HTR-8/SVneo (cell line): ENCODE measurements around the gene DTX1.
A peak's percentile ranks its signal among the peaks of the same experiment; 100 is the strongest.

Source experiments
- DNase-seq: peaks from one replicate; pipeline ENCODE4 v3.0.0; 2011; ENCODE audit warnings: low spot score, mixed read lengths; ENCODE audit not compliant: insufficient read length
- FAIRE-seq: peaks from 2 replicates; lab custom pipeline; 2011; peaks lifted over from hg19 to GRCh38; lab: Jason Lieb, UNC

The DTX1 gene

GRCh38 chr12:113054948-113055486, 1.5 kb upstream of the DTX1 start:
- FAIRE-seq (no peak), DNase-seq (no peak)

GRCh38 chr12:113055594-113056380, 743 bp upstream of the DTX1 start:
- FAIRE-seq (no peak), DNase-seq (no peak)

DNA sequence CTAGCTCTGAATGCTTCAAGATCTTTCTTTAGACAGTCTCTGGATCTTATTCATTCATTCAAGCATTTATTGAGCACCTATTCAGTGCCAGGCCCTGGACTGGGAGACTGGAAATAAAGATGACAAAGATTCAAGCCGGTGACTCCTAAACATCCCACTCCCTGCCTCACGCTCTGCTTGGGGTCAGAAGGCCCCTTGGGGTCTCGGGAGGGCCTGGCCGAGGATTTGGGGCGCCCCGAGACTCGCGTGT, 224 bp upstream of the DTX1 start:
- DNase-seq (no peak), FAIRE-seq (no peak)

DNA sequence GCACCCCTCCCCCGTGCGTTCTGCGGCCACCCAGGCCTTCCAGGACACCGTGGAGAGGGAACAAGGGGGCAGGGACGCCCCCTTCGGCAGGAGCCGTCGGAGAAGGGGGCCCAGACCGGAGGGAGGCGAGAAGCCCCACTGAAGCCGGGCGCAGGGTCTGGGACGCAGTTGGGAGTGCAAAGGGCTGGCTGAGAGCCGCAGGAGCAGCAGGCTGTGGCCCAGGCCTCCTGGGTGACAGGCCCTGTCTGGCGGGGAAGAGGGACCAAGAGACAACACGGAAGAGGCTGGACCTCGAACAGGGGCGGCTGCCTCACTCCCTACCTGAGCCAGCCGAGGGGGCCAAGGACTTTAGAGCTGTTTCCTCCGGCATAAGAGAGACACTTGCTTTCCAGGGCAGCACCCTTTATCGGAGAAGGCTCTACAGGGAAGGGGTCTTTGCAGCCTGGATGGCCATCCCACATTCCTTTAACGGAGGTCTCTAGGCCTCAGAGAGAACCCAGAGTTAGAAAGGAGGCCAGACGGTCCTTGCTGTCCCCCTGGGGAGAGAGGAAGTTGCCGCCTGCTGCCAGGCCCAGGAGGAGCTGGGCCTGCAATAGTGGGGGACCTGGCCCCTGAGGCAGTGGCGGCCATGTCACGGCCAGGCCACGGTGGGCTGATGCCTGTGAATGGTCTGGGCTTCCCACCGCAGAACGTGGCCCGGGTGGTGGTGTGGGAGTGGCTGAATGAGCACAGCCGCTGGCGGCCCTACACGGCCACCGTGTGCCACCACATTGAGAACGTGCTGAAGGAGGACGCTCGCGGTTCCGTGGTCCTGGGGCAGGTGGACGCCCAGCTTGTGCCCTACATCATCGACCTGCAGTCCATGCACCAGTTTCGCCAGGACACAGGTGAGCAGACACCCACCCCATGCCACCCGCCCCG, 1.3 kb downstream of the DTX1 start:
- FAIRE-seq (no peak), DNase-seq (no peak)

- FAIRE-seq = no peak
Observed at GRCh38 chr12:113058553-113058952, 2.0 kb downstream of the DTX1 start.

GRCh38 chr12:113059071-113059595, 2.6 kb downstream of the DTX1 start:
- FAIRE-seq (peak; percentile 62), DNase-seq (no peak)

More at GRCh38 chr12:113058553-113058952, 2.0 kb downstream of the DTX1 start:
- DNase-seq = no peak

DNA sequence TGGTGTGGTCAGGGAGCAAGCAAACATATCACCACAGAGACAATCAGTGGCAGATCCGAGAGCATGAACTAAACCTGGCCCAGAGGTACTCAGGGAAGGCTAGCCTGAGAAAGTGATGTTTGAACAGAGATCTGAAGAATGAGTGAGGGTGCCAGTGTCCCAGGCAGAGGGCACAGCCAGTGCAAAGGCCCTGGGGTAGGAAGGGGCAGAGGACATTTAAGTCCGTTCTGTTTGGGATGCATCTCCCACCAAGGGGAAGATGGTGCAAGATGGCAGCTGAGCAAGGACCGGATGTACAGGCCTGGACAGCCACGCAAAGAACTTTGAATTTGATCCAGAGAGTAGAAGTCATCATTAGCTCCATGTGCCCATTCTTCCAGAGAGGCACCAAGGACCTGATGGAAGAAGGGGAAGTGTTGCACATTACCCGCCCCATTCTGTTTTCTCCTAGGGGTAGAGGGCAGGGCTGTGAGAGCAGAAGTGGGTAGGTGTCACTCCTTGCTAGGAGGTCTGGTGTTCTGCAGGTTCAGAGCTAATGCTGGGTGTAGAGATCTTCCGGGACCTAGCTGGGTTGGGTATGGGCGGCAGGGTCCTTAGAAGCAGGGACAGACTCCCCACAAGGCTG, 3.9 kb downstream of the DTX1 start:
- no peak for DNase-seq
- no peak for FAIRE-seq

DNA sequence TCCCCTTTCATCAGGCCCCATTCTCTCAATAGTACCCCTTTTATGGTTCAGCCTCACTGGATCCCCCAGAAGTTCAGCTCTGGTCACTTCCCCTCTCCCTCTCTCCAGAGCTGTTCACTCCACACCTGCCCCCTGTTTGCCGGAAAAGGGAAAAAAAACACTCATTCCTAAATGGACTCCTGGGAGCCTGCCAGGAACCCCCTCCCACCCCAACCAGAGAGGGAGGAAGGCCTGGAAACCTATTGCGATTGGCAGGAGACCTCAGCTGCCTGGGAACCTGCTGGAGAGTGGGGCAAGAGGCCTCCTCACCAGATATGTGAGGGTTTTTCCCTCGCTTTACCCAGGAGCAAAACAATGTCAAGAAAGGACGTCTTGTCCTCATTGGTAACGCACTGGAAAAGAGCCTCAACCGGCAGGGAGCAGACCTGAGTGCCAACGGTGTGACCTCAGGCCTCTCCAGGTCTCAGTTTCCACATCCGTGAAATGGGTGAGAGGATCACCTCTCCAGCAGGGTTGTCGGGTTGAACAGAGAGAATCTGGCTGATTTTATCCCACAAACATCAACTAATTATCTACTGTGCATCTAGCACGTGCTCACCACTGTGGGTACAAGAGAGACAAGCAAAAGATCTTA, 4.6 kb downstream of the DTX1 start:
- no peak for FAIRE-seq
- no peak for DNase-seq

DNA sequence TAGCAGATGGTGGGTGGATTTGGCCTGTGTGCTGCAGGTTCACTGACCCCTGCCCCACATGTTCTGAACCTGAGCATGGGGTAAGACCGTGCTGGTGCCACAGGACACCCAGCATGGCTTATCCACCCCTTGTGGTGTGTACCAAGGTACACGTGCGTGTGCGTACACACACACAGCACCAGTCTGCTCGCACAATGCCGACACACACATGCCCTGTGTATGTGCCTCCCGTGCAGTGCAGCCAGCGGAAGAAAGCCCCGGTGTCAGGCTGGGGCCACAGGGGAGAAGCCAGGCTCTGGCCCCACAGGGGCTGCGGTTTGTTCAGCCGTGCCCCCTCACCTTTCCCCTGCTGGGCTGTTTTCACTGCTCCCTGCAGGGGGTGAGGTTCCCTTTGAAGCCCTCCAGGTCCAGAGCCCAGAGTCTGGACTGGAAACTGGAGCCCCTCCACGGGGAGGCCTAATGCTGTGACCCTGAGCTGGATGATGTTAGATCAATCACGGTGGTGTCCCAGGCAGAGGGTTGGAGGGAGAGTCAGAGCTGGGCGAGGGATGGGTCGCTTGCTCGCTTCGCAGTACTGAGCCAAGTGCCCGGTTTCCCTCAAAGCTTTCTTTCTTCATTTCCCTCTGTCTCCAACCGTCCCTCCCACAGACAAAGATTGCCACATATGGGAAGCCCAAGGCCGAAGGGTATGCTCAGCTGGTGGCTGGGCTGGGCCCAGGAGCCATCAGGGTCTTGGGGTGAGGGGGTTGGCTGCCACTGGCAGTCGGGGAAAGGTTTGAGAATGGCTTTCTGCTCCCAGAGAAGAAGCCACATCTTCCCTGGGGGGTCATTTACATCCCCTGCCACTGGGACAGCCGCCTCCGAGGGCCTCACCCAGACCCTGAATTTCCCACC, 6.2 kb downstream of the DTX1 start:
- FAIRE-seq (peak; percentile 60), DNase-seq (no peak)

DNA sequence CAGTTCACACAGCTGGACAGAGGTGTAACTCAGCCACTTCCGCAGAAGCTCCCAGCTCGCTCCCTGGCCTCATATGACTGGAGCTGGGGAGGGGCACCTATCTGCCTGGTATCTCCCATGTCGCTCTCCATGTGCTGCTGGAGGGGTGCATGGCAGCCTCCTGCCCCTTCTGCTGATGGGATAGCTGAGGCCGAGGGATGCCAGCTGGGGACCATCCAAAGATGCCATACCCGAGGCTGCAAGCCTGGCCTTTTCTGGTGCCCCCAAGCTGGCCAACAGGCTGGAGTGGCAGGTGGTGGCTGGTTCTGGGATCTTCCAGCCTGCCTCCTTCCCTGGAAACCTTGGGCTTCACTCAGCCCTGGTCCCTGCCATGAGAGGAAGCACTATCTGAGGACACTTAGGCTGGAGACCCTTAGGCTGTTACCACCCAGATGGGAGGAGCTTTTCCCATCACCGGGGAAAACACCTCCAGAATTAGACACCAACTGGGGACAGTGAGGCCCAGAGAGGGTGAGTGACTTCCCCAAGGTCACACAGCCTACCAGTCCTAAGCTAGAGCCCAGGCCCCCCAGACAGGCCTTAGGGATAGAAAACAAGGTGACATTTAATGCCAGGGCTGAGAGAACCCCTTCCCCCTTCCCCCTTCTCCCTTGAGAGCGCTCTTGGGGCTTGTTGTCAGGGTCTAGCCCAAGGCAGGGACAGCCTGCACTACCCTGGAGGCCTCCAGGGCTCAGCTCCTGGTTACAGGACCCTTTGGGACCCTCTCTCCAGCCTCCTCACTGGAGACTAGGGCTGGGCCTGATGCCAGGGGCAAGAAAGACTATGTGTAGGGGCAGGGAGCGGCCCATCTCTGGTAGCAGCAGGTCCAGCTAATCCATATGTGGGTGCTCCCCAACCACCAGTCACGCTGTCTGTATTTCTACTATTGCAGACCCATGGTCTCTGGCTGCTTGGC, 7.1 kb downstream of the DTX1 start:
- DNase-seq (no peak), FAIRE-seq (no peak)

GRCh38 chr12:113064395-113065125, 8.0 kb downstream of the DTX1 start:
- no peak for DNase-seq

DNA sequence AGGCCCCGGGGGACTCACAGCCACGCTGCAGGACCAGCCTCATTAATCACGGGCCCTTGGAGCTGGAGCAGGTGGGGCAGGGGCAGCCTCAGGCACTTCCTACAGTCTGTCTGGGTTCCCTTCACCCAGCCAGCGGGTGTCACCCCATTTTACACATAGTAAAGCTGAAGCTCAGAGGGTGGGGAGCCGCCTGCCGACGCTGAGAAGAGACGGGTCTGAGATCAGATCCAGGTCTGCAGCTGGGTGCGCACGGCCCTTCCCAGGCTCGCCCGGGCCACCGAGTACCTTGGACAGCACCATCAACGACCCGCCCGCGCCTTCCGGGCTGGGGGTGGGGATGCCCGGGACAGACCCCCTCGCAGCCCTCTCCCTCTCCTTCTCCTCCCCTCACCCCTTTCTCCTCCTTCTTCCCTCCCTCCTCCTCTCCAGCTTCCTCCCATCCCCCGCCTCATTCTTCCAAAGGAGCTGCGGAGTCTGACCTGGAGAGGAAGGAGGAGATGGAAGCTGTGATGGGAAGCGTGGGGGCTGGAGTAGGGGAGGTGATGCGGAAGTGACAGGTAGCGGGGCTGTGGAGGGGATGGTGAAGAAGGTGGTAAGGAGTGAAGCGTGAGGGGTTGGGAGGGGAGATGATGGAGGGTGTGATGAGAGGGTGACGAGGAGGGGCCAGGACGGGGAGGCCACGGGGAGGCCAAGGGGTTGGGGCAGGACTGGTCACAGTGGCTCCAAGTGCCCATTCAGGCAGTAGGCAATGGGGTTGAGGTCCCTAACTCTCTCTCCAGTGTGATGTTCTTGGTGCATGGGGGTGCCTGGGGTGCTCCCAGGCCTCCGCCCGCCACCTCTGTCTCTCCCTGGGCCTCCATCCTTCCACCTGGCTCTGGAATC, 8.8 kb downstream of the DTX1 start:
- FAIRE-seq = no peak
- DNase-seq = peak; percentile 26

More at GRCh38 chr12:113064395-113065125, 8.0 kb downstream of the DTX1 start:
- FAIRE-seq = no peak

DNA sequence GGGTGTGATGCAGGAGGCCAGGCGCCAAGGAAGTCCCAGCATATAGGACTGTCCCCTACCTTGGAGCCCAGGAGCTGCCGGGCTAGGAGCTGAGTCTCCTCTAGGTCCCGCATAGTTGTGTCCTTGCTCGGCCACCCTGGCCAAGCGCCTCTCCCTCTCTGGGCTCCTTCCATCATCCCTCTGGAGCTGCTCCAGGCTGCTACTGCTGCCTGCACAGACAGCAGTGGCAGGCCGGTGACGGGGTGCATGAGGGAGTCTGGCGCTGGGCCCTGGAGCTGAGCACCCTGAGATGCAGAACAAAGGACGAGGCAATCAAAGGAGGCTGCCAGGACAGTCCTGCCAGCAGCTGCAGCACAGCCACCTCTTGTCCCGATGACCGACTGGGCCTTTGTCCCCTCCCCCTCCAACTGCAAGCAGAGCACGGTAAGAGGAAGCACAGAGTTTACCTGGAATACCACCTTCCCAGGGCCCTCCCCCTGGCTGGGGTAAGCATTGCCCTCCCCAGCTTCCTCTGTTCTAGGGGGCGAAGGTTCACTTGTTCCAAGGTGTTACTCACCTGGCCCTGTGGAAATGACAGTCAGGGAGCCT, 10.4 kb downstream of the DTX1 start:
- no peak for DNase-seq
- FAIRE-seq = no peak

GRCh38 chr12:113067987-113068935, 11.7 kb downstream of the DTX1 start:
- no peak for FAIRE-seq
- DNase-seq = no peak

GRCh38 chr12:113069149-113069548, 12.6 kb downstream of the DTX1 start:
- DNase-seq (no peak), FAIRE-seq (no peak)
